Right ventricle myocardium superior (tissue), 1 donor: Measurements from ENCODE around the gene BBS1. TPM values are rescaled to one million over a fixed set of nuclear protein-coding genes. Genes with fewer than 3 reads are reported as not detected.

Source experiments
- ATAC-seq: fragments of 200-7000 bp; cut with Tn5 transposase; one replicate; pipeline ENCODE4 v1.9.1; 2020; ENCODE audit warnings: mild to moderate bottlenecking; ENCODE audit not compliant: poor library complexity
- DNase-seq: peaks from one replicate; pipeline ENCODE4 v3.0.0-alpha.2; 2020
- intact Hi-C: fragments of 100-400 bp; cut with DNase I; formaldehyde crosslinking; loops from one replicate; pipeline ENCODE4 v1.11.2; 2022
- total RNA-seq: library from RNA; stranded (reverse); fragmentation: NEBNext Ultra II Directional; extraction: Animal tissue kit (Norgen Biotek cat#: 25700); gene quantifications from one replicate; pipeline ENCODE4 v1.2.1, GENCODE V29; 2021
- donor health status: DM: no; HTN: yes; CAD: no; lungs with severe emphysema.

Gene BBS1
- total RNA-seq, 1 donor from 2014 or later, result 12.1 TPM

GRCh38 chr11:66476173-66476840 is 34.1 kb upstream of the BBS1 start:
- DNase-seq (no peak), ATAC-seq (no peak)
- intact Hi-C loops, result no loop called here

- DNase-seq, result no peak
- no peak for ATAC-seq
- intact Hi-C loops, result no loop called here
Observed at GRCh38 chr11:66476841-66477251, 33.6 kb upstream of the BBS1 start.

DNA sequence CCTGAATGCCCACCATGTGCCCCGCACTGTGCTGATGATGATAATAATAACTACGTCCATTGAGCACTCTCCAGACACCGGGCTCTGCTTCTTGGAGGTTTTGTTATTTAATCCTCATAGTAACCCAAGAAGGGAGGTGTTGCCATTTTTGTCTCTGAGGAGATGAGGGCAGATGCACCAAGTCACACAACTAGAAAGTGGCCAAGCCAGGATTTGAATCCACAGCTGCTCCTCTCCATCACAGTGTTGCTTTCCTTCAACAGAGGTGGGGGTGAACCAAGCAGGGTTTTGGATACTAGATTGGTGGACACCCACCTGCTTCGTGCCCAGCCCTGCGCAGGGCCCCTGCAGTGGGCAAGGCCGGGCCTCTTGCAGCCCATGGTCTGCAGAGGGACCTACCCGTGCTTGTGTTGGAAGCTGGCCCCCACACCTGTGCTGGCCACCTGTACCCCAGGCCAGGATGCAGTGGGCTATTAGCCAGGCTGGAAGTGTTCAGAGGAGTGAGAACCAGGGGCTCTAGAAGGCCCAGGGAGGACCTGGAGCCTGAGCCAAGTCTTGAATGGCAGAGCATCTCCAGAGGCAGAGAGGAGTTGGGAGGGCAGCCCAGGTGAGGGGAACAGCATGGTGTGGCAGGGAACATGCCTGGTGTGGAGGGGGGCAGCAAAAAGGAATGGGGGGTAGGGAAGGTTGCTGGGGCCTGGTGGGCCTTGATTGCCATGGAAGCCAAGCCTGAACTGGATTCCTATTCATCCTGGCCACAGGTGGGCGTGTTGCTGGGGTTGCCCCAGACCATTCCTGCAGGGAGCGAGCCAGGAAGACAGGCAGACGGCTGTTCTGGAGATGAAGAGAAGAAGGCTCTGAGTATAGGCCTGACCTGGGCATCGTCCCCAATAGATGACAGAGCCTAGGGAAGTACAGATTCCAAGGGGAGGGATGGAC is 32.9 kb upstream of the BBS1 start:
- intact Hi-C loops, result no loop called here
- DNase-seq (no peak), ATAC-seq (no peak)

- ATAC-seq (no peak), DNase-seq (no peak)
- intact Hi-C loops, result no loop called here
Observed at GRCh38 chr11:66478729-66479393, 31.6 kb upstream of the BBS1 start.

GRCh38 chr11:66479394-66480116 is 30.9 kb upstream of the BBS1 start:
- intact Hi-C loops, result no loop called here
- peak; percentile 62 for DNase-seq

GRCh38 chr11:66480117-66480938 is 30.1 kb upstream of the BBS1 start, which contains the start of gene DPP3:
Gene DPP3 (plus strand): TSS chr11:66480434. CDS start chr11:66482201, 1,767 bp downstream.
- peak; percentile 98 for DNase-seq
- intact Hi-C loops, result no loop called here
- ATAC-seq, result peak; percentile 97

More at GRCh38 chr11:66479394-66480116, 30.9 kb upstream of the BBS1 start:
- ATAC-seq, result peak; percentile 48

DNA sequence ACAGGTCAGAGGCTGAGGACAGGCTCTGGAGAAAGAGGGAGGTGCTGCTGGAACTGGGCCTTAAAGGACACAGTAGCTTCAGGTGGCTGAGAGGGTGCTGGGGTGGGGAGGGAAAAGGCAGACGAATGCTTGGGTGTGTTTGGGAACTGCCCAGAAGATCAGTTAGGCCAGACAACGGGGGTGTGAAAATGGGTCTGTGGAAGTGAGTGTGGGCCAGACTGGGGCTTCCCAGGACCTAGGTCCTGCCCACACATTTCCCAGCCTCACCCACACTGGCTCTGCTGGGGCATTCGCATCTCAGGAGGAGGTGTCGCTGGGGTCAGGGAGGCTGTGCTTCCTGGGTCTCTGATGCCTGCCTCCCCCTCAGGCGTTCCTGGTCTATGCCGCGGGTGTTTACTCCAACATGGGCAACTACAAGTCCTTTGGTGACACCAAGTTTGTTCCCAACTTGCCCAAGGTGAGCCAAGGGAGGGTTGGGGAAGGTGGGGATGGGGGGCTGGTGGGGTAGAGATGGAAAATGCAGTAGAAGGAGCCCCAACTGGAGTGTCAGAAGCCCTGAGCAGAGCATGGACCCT is 25.5 kb upstream of the BBS1 start:
- intact Hi-C loops, result no loop called here
- DNase-seq (no peak), ATAC-seq (no peak)

- intact Hi-C loops, result no loop called here
- DNase-seq, result no peak
- no peak for ATAC-seq
Observed at GRCh38 chr11:66488957-66489356, 21.5 kb upstream of the BBS1 start.

GRCh38 chr11:66489636-66490035 is 20.8 kb upstream of the BBS1 start:
- no peak for ATAC-seq
- intact Hi-C loops, result no loop called here
- DNase-seq, result no peak

DNA sequence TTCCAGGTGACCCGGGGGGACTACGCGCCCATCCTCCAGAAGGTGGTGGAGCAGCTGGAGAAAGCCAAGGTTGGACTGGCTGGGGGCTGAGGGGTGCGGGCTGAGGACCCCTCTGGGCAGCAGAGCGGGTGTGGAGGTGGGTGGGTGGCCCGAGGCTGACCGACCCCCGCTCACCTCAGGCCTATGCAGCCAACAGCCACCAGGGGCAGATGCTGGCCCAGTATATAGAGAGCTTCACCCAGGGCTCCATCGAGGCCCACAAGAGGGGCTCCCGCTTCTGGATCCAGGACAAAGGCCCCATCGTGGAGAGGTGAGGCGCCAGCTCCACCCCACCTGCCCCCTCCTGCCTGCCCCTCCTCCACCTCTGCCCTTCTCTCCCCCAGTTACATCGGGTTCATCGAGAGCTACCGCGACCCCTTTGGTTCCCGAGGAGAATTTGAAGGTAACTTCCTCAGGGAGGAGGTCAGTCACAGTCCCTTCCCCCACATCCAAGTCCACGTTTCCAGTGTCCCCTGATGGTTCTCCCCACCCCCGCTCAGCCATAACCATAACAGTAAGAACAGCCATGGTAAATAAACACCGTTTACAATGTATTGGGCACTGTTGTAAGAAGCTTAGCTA is 19.0 kb upstream of the BBS1 start:
- no peak for ATAC-seq
- no peak for DNase-seq
- intact Hi-C loops, result no loop called here

GRCh38 chr11:66492161-66492865 is 18.1 kb upstream of the BBS1 start:
- ATAC-seq (no peak), DNase-seq (no peak)
- intact Hi-C loops, result no loop called here

GRCh38 chr11:66493130-66493529 is 17.3 kb upstream of the BBS1 start:
- no peak for ATAC-seq
- intact Hi-C loops, result no loop called here
- DNase-seq, result no peak

- DNase-seq (no peak), ATAC-seq (no peak)
- intact Hi-C loops, result no loop called here
Observed at GRCh38 chr11:66494458-66494857, 16.0 kb upstream of the BBS1 start.

DNA sequence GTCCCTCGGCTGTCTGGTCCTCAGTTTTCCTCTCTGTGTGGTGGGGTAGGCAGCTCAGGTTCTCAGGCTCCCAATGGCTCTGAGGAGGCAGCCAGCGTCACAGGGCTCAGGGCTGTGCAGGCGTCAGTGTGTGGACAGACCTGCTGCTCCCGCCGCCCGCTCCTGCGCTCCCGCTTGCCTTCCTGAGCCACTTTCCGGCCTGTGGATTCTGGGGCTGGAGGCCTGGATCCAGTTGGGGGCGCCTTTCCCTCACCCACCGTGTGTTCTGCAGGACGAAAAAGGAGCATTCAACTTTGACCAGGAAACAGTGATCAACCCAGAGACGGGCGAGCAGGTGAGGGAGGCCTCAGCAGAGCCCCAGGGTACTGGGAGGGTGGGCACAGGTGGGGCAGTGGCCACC is 15.5 kb upstream of the BBS1 start:
- ATAC-seq, result no peak
- no peak for DNase-seq
- intact Hi-C loops, result no loop called here

DNA sequence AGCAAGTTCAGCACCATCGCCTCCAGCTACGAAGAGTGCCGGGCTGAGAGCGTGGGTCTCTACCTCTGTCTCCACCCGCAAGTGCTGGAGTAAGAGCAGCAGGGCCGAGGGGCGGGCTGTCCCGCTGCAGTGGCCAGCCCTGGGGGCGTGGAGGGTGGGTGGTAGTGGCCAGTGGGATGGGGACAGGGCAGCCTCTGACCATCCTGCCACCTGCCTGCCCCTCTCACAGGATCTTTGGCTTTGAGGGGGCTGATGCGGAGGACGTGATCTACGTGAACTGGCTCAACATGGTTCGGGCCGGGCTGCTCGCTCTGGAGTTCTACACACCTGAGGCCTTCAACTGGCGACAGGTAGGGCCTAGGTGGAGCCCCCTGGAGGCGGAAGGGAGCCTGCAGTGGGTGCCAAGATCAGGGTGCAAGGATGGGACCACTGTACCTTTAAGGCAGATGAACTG is 15.0 kb upstream of the BBS1 start:
- intact Hi-C loops, result no loop called here
- ATAC-seq (no peak), DNase-seq (no peak)

DNA sequence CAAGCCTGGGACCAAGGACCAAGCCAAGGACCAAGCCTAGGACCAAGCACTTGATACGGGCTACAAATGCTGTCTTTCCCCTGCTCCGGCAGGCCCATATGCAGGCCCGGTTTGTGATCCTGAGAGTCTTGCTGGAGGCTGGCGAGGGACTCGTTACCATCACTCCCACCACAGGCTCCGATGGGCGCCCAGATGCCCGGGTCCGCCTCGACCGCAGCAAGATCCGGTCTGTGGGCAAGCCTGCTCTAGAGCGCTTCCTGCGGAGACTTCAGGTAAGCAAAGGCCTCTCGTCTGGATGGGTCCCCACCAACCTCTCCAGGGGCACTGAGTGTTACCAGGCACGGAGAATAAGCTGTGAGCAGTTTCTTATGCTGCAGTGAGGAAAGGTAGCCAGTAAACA is 13.2 kb upstream of the BBS1 start:
- intact Hi-C loops, result no loop called here
- no peak for ATAC-seq
- DNase-seq, result no peak

GRCh38 chr11:66498506-66498905 is 11.9 kb upstream of the BBS1 start:
- intact Hi-C loops, result no loop called here
- no peak for DNase-seq
- no peak for ATAC-seq
